NCI-H187 (cell line): ENCODE data around the gene FAM217B.

Source experiments
- DNase-seq, 2 experiments: peaks; one replicate each; lab custom pipeline; 2025; lab: John Stamatoyannopoulos, UW

Gene FAM217B

GRCh38 chr20:59976156-59976782 lies 36.1 kb downstream of the FAM217B start:
- DNase-seq = no peak

GRCh38 chr20:59977086-59977485 lies 36.9 kb downstream of the FAM217B start:
- DNase-seq = no peak

GRCh38 chr20:59983076-59983475 lies 42.9 kb downstream of the FAM217B start:
- no peak for DNase-seq

GRCh38 chr20:59984541-59984940 lies 44.4 kb downstream of the FAM217B start:
- no peak for DNase-seq

- no peak for DNase-seq
Observed at GRCh38 chr20:59985164-59985563, 45.0 kb downstream of the FAM217B start.

GRCh38 chr20:59985864-59986263 lies 45.7 kb downstream of the FAM217B start:
- no peak for DNase-seq

GRCh38 chr20:59987135-59987534 lies 46.9 kb downstream of the FAM217B start:
- DNase-seq = no peak

GRCh38 chr20:59988141-59988540 lies 48.0 kb downstream of the FAM217B start:
- DNase-seq = no peak

- DNase-seq = no peak
Observed at GRCh38 chr20:59992526-59993084, 52.4 kb downstream of the FAM217B start.

GRCh38 chr20:59993736-59994430 lies 53.7 kb downstream of the FAM217B start:
- no peak for DNase-seq

- no peak for DNase-seq
Observed at GRCh38 chr20:59994697-59995122, 54.5 kb downstream of the FAM217B start.

- no peak for DNase-seq
Observed at GRCh38 chr20:59996108-59996507, 55.9 kb downstream of the FAM217B start.

GRCh38 chr20:59997896-59998295 lies 57.7 kb downstream of the FAM217B start:
- no peak for DNase-seq
